HepG2 (cell line): ENCODE results near the gene ZNF20. TPM values are rescaled to one million over a fixed set of nuclear protein-coding genes. Genes with fewer than 3 reads are reported as not detected.

Experiments used
- BCL6 ChIP-seq: IDR thresholded peaks from 2 replicates; pipeline ENCODE4 v1.6.1; 2016; ENCODE audit warnings: missing genetic modification reagents, missing compliant biosample characterization
- HOXA3 ChIP-seq: sonication (generic); formaldehyde crosslinking; IDR thresholded peaks from 2 replicates; pipeline ENCODE4 v1.5.0; 2020; ENCODE audit warnings: missing genetic modification reagents
- PHF21A ChIP-seq: sonication (generic); formaldehyde crosslinking; IDR thresholded peaks from 2 replicates; pipeline ENCODE4 v1.5.0; 2020; ENCODE audit warnings: mild to moderate bottlenecking, missing genetic modification reagents
- TARDBP ChIP-seq: sonication (generic); formaldehyde crosslinking; IDR thresholded peaks from 2 replicates; pipeline ENCODE4 v1.8.0; 2022; ENCODE audit warnings: mild to moderate bottlenecking, missing genetic modification reagents
- ZNF24 ChIP-seq: fragments of 450-650 bp; IDR thresholded peaks from 2 replicates; pipeline ENCODE4 v1.6.1; 2017; ENCODE audit warnings: antibody characterized with exemption, mild to moderate bottlenecking
- ZNF343 ChIP-seq: sonication (generic); formaldehyde crosslinking; IDR thresholded peaks from 2 replicates; pipeline ENCODE4 v1.4.0; 2020; ENCODE audit warnings: mild to moderate bottlenecking, missing genetic modification reagents
- polyA plus RNA-seq, 8 experiments: library from polyadenylated mRNA; depleted of rRNA in 3 of 8; stranded (reverse) in 7 of 8; unstranded in 1 of 8; fragments of >200 nt; fragmentation: Illumina TruSeq in 4 of 8; extraction: Trizol in 4 of 8; gene quantifications; 2 replicates each; pipeline versions ENCODE4 v1.2.1 to v1.2.3, GENCODE V29; 2011 to 2016; ENCODE audit warnings: low read depth in 4 of 8, missing spikeins in 1 of 8, mixed read lengths in 1 of 8; ENCODE audit not compliant: insufficient read depth in 1 of 8
- total RNA-seq, 5 experiments: library from RNA; depleted of rRNA; stranded (reverse); fragments of >200 nt; fragmentation: Illumina TruSeq; extraction: Trizol; gene quantifications; 2 replicates each; pipeline ENCODE4 v1.2.3, GENCODE V29; 2016; ENCODE audit warnings: low read depth in 1 of 5
- TF ChIP-seq, protein P1 (sequence below): sonication (generic); formaldehyde crosslinking; IDR thresholded peaks from 2 replicates; pipeline ENCODE4 v1.5.1; 2020; ENCODE audit warnings: mild to moderate bottlenecking, missing genetic modification reagents
- TF ChIP-seq, protein P2 (sequence below): sonication (generic); formaldehyde crosslinking; IDR thresholded peaks from 2 replicates; pipeline ENCODE4 v1.8.0; 2022; ENCODE audit warnings: mild to moderate bottlenecking, missing genetic modification reagents
- TF ChIP-seq, protein P3 (sequence below): sonication (generic); formaldehyde crosslinking; IDR thresholded peaks from 2 replicates; pipeline ENCODE4 v1.8.1; 2023; ENCODE audit warnings: missing genetic modification reagents, mild to moderate bottlenecking, borderline replicate concordance
- TF ChIP-seq, protein P4 (sequence below): sonication (generic); formaldehyde crosslinking; IDR thresholded peaks from 2 replicates; pipeline ENCODE4 v1.4.0; 2020; ENCODE audit warnings: low read depth, missing genetic modification reagents
- TF ChIP-seq, protein P5 (sequence below): sonication (generic); formaldehyde crosslinking; IDR thresholded peaks from 2 replicates; pipeline ENCODE4 v1.8.1; 2022; ENCODE audit warnings: mild to moderate bottlenecking, missing genetic modification reagents
- TF ChIP-seq, protein P6 (sequence below): sonication (generic); formaldehyde crosslinking; IDR thresholded peaks from 2 replicates; pipeline ENCODE4 v1.4.0; 2020; ENCODE audit warnings: missing genetic modification reagents

ZNF20 gene
- total and polyA plus RNA-seq, 2 of the 13 experiments (the other 11 are each of a cell fraction or from before 2014, with no cell fraction given), result 1.6 to 8.0 TPM

DNA sequence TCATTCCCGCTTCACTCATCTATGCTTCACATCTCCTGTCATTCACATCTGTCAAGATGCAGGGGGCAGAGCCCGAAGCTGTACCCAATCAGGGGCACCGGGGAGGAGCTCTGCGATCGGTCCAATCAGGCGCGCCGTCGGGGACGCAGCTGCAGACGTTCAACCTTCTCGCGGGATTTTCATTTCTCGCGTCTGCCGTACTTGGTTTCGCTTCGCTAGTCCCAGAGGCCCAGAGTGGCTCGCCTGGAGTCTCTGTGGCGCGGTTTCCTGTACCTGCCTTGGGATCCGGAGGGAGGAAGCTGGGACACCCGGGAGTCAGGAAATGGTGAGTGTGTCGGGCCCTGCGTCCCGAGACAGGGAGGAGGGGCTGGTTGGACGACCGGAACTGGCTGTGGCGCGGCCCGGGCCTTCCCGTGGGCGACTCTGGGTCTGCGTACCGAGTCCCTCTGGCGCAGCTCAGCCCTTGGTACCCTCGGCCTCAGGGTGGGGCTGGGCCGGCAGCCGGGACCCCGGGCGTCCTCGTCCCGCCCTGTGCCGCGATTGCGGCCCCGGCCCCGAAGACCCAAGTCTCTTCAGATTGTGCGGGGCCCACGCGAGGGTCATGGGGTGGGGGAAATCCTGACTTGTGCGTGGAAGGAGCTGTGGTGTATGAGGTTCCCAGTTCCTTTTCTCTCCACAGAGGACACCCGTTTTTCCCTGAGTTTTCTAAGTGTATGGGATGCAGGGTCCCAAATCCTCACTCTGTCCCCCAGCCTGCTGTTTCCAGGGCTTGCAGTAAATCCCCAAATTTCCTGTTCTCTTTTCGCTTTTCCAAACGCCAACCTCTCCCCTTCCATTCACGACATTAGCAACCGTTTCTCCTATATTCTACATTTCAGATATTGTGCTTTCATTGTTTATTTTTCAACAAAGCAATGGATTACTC, 23.0 kb upstream of the ZNF20 start, which contains the start of gene ZNF136 (continued):
- TF ChIP-seq, protein P1, sequence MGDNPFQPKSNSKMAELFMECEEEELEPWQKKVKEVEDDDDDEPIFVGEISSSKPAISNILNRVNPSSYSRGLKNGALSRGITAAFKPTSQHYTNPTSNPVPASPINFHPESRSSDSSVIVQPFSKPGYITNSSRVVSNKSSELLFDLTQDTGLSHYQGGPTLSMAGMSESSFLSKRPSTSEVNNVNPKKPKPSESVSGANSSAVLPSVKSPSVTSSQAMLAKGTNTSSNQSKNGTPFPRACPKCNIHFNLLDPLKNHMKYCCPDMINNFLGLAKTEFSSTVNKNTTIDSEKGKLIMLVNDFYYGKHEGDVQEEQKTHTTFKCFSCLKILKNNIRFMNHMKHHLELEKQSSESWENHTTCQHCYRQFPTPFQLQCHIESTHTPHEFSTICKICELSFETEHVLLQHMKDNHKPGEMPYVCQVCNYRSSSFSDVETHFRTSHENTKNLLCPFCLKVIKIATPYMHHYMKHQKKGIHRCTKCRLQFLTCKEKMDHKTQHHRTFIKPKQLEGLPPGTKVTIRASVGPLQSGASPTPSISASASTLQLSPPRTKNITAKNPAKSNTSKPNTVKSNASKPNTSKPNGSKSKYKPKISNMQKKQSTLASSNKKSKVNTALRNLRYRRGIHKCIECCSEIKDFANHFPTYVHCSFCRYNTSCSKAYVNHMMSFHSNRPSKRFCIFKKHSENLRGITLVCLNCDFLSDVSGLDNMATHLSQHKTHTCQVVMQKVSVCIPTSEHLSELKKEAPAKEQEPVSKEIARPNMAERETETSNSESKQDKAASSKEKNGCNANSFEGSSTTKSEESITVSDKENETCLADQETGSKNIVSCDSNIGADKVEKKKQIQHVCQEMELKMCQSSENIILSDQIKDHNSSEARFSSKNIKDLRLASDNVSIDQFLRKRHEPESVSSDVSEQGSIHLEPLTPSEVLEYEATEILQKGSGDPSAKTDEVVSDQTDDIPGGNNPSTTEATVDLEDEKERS (CRISPR knock-in tag), result peak; percentile 66; the same call in 1 of the 2 replicates
- TF ChIP-seq, protein P2, sequence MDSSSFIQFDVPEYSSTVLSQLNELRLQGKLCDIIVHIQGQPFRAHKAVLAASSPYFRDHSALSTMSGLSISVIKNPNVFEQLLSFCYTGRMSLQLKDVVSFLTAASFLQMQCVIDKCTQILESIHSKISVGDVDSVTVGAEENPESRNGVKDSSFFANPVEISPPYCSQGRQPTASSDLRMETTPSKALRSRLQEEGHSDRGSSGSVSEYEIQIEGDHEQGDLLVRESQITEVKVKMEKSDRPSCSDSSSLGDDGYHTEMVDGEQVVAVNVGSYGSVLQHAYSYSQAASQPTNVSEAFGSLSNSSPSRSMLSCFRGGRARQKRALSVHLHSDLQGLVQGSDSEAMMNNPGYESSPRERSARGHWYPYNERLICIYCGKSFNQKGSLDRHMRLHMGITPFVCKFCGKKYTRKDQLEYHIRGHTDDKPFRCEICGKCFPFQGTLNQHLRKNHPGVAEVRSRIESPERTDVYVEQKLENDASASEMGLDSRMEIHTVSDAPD (CRISPR knock-in tag), result 0 out of 2 replicates have a peak, but pooled peaks have one; percentile 41
- TF ChIP-seq ZNF343 (CRISPR knock-in tag) (no peak), ZNF24 (no peak), TARDBP (CRISPR knock-in tag) (peak; percentile 66; the same call in 1 of the 2 replicates), BCL6 (CRISPR knock-in tag) (no peak), HOXA3 (CRISPR knock-in tag) (peak; percentile 55; the same call in 1 of the 2 replicates), PHF21A (CRISPR knock-in tag) (peak; percentile 60; the same call in 1 of the 2 replicates)
- TF ChIP-seq, protein P3, sequence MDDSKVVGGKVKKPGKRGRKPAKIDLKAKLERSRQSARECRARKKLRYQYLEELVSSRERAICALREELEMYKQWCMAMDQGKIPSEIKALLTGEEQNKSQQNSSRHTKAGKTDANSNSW (CRISPR knock-in tag), result peak; percentile 76; the same call in 1 of the 2 replicates
- TF ChIP-seq, protein P4, sequence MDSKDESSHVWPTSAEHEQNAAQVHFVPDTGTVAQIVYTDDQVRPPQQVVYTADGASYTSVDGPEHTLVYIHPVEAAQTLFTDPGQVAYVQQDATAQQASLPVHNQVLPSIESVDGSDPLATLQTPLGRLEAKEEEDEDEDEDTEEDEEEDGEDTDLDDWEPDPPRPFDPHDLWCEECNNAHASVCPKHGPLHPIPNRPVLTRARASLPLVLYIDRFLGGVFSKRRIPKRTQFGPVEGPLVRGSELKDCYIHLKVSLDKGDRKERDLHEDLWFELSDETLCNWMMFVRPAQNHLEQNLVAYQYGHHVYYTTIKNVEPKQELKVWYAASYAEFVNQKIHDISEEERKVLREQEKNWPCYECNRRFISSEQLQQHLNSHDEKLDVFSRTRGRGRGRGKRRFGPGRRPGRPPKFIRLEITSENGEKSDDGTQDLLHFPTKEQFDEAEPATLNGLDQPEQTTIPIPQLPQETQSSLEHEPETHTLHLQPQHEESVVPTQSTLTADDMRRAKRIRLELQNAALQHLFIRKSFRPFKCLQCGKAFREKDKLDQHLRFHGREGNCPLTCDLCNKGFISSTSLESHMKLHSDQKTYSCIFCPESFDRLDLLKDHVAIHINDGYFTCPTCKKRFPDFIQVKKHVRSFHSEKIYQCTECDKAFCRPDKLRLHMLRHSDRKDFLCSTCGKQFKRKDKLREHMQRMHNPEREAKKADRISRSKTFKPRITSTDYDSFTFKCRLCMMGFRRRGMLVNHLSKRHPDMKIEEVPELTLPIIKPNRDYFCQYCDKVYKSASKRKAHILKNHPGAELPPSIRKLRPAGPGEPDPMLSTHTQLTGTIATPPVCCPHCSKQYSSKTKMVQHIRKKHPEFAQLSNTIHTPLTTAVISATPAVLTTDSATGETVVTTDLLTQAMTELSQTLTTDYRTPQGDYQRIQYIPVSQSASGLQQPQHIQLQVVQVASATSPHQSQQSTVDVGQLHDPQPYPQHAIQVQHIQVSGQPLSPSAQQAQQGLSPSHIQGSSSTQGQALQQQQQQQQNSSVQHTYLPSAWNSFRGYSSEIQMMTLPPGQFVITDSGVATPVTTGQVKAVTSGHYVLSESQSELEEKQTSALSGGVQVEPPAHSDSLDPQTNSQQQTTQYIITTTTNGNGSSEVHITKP, result no peak
- TF ChIP-seq, protein P5, sequence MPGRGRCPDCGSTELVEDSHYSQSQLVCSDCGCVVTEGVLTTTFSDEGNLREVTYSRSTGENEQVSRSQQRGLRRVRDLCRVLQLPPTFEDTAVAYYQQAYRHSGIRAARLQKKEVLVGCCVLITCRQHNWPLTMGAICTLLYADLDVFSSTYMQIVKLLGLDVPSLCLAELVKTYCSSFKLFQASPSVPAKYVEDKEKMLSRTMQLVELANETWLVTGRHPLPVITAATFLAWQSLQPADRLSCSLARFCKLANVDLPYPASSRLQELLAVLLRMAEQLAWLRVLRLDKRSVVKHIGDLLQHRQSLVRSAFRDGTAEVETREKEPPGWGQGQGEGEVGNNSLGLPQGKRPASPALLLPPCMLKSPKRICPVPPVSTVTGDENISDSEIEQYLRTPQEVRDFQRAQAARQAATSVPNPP, result 0 out of 2 replicates have a peak, but pooled peaks have one; percentile 23
- TF ChIP-seq, protein P6, sequence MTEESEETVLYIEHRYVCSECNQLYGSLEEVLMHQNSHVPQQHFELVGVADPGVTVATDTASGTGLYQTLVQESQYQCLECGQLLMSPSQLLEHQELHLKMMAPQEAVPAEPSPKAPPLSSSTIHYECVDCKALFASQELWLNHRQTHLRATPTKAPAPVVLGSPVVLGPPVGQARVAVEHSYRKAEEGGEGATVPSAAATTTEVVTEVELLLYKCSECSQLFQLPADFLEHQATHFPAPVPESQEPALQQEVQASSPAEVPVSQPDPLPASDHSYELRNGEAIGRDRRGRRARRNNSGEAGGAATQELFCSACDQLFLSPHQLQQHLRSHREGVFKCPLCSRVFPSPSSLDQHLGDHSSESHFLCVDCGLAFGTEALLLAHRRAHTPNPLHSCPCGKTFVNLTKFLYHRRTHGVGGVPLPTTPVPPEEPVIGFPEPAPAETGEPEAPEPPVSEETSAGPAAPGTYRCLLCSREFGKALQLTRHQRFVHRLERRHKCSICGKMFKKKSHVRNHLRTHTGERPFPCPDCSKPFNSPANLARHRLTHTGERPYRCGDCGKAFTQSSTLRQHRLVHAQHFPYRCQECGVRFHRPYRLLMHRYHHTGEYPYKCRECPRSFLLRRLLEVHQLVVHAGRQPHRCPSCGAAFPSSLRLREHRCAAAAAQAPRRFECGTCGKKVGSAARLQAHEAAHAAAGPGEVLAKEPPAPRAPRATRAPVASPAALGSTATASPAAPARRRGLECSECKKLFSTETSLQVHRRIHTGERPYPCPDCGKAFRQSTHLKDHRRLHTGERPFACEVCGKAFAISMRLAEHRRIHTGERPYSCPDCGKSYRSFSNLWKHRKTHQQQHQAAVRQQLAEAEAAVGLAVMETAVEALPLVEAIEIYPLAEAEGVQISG (CRISPR knock-in tag), result peak; percentile 83
